Erythroblast (primary cell): ENCODE measurements around the gene GFOD1.

ENCODE experiments used
- GATA1 ChIP-seq: IDR thresholded peaks from 2 replicates; pipeline ENCODE4 v1.6.1; 2011; ENCODE audit warnings: low read depth, mild to moderate bottlenecking, control low read depth, low read length, moderate library complexity
- POLR2A ChIP-seq: IDR thresholded peaks from 2 replicates; pipeline ENCODE4 v1.6.1; 2011; ENCODE audit warnings: mild to moderate bottlenecking, low read length

GRCh38 chr6:13463328-13463717 lies 24.1 kb downstream of the GFOD1 start:
- TF ChIP-seq POLR2A (no peak), GATA1 (no peak)
